Large intestine (tissue), 3 donors: ENCODE data around the gene NUP188. TPM values are rescaled to one million over a fixed set of nuclear protein-coding genes. Genes with fewer than 3 reads are reported as not detected.
"Not testable (repeated sequence)": the region's sequence is repeated elsewhere in the genome, so short reads cannot be mapped to it uniquely, and the experiment has no call there.

ENCODE experiments used
- DNase-seq, 2 donors: peaks; one replicate each; pipeline versions ENCODE4 v3.0.0 to v3.0.0-alpha.2; 2013
- H3K27ac ChIP-seq: one replicate; pipeline ENCODE4 v1.5.1; 2013; ENCODE audit warnings: low read length
- H3K27me3 ChIP-seq: 2 replicates; pipeline ENCODE4 v1.6.1; 2013; ENCODE audit warnings: low read length; ENCODE audit not compliant: control insufficient read depth, insufficient read depth
- H3K36me3 ChIP-seq: 2 replicates; pipeline ENCODE4 v1.6.1; 2013; ENCODE audit warnings: low read length; ENCODE audit not compliant: control insufficient read depth, insufficient read depth
- H3K4me1 ChIP-seq: one replicate; pipeline ENCODE4 v1.6.1; 2013; ENCODE audit warnings: low read length; ENCODE audit not compliant: control insufficient read depth, insufficient read depth
- H3K4me3 ChIP-seq: one replicate; pipeline ENCODE4 v1.5.1; 2013; ENCODE audit warnings: low read length
- H3K9me3 ChIP-seq: one replicate; pipeline ENCODE4 v1.6.1; 2013; ENCODE audit warnings: mild to moderate bottlenecking, low read depth, low read length, moderate library complexity; ENCODE audit not compliant: control insufficient read depth
- WGBS: methylation state at CpG from one replicate; pipeline ENCODE4 v1.1.5; 2013; ENCODE audit warnings: low lambda C conversion rate; ENCODE audit not compliant: insufficient coverage; 5-methylcytosine and 5-hydroxymethylcytosine counted together
- polyA plus RNA-seq: library from polyadenylated mRNA; unstranded; fragments of 120-200 nt; gene quantifications from one replicate; pipeline ENCODE4 v1.2.1, GENCODE V29; 2013

NUP188 gene
- polyA plus RNA-seq, 1 donor = 35.3 TPM

DNA sequence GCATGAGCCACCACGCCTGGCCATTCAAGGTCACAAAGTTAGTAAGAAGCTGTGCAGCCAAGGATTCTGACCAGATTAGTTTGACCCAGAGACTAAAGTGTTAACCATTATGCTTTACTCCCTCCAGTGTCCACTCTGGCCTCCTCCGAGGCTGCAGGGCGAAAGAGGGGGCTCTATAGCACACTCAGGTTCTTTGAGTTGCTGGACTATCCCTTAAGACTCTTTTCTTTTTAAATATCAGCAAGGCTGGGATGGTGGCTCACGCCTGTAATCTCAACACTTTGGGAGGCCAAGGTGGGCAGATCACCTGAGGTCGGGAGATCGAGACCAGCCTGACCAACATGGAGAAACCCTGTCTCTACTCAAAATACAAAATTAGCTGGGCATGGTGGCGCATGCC is 2.5 kb upstream of the NUP188 start:
- peaks cover 14% of the 10 kb centered on the region for H3K36me3 ChIP-seq
- WGBS = no CpG with 5 or more reads among the region's 7 CpGs
- H3K4me1 ChIP-seq = peaks cover 17% of the 10 kb centered on the region
- DNase-seq, H3K27ac ChIP-seq, H3K4me3 ChIP-seq, H3K27me3 ChIP-seq, H3K9me3 ChIP-seq: not testable (repeated sequence)

DNA sequence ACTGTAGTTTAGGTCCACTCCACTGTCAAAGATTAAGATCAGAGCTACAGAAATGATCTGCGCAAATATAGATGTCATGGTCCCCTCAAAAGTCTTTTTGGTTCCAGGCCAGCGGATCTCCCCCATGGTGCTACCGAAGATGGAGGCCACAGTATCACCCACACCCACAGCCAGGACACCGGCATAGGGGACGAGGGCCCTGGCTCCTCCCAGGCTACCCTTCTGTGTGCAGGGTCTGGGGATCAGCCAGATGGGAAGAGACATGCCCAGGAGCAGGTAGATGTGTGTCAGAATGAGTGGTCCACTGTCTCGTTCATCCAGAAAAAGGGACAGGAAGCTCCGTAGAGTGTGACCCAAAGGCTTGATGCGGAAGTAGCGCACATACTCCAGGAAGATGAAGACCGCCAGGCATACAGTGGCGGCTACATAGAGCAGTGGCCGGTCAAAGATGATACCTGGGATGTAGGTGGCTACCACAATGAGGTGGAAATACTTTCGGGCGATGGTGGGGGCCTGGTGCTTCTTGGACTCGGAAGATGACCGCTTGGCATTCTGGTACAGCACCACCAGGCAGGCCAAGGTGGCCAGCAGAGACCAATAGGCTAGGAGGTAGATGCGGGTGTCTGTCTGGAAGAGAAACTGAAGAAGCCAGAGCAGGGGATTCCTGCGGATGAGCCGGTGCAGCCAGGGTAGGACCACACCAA is 1.5 kb upstream of the NUP188 start:
- H3K4me3 ChIP-seq = no peak overlapping the region
- no peak for DNase-seq
- H3K27me3 ChIP-seq = no peaks in the 10 kb centered on the region
- H3K4me1 ChIP-seq = peaks cover 17% of the 10 kb centered on the region
- no peaks in the 10 kb centered on the region for H3K9me3 ChIP-seq
- H3K27ac ChIP-seq = no peak overlapping the region
- WGBS = no CpG with 5 or more reads among the region's 19 CpGs
- H3K36me3 ChIP-seq = peaks cover 22% of the 10 kb centered on the region

DNA sequence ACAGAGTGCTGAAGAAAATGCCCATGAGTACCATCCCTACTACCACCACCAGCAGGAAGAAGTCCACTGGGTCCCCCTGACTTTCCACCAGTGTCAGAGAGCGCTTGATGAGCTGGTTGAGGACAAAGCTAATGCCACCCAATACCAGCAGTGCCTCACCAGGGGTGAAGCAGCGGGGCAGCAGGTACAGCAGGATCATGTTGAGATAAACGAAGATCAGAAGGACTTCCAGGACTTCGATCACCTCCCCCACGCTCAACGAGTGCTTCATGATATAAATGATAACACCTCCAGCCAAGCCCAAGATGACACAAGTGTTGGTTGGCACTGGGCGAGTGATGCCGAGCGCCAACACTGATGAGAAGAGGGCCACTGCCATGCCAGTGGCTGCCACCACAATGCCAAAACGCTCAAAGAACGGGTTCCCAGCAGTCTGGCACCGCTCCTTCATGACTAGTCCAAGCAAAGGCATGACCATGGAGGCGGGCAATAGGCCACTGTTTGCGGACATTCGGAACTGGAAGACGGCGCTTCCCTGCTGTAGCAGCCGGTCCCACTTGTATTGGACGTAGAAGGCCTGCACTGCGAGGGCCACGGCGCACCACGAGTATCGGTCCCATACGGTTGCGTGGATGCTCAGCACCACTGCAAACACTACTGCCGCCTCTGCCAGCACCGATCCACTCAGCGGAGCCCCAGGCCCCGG is 775 bp upstream of the NUP188 start:
- Histone ChIP-seq H3K36me3 (peaks cover 22% of the 10 kb centered on the region), H3K4me1 (peaks cover 17% of the 10 kb centered on the region), H3K27ac (peak overlapping the region; percentile 89), H3K9me3 (no peaks in the 10 kb centered on the region), H3K27me3 (no peaks in the 10 kb centered on the region), H3K4me3 (peak overlapping the region; percentile 68)
- DNase-seq = no peak
- 33% methylated on average over 1 of the region's 30 CpGs for WGBS

DNA sequence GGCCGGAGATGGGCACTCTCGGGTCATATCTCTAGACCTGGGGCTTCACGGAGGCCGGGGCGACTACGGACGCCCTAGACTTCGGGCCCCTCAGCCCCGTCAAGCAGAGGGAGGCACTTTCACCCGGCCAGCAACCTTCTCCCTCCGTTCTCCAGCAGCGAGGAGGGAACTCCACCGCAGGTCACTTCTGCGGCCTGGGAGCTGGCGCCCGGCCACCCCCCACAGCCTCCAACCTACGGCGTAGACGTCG is 297 bp upstream of the NUP188 start:
- Histone ChIP-seq H3K4me3 (peak overlapping the region; percentile 68), H3K4me1 (peaks cover 17% of the 10 kb centered on the region), H3K9me3 (no peaks in the 10 kb centered on the region), H3K27me3 (no peaks in the 10 kb centered on the region), H3K27ac (peak overlapping the region; percentile 89), H3K36me3 (peaks cover 25% of the 10 kb centered on the region)
- DNase-seq = no peak
- no CpG with 5 or more reads among the region's 20 CpGs for WGBS

DNA sequence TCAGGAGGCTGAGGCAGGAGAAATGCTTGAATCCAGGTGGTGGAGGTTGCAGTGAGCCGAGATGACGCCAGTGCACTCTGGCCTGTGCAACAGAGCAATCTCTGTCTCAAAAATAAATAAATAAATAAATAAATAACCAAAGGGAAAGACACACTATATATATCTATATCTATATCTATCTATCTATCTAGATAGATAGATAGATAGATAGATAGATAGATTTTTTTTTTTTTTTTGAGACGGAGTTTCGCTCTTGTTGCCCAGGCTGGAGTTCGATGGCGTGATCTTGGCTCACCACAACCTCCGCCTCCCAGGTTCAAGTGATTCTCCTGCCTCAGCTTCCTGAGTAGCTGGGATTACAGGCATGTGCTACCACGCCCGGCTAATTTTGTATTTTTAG is 13.9 kb downstream of the NUP188 start:
- WGBS = 100% methylated on average over 3 of the region's 9 CpGs
- not testable (repeated sequence) for H3K4me1 ChIP-seq, H3K27ac ChIP-seq, H3K9me3 ChIP-seq, H3K4me3 ChIP-seq, DNase-seq, H3K27me3 ChIP-seq
- peaks cover 38% of the 10 kb centered on the region for H3K36me3 ChIP-seq

DNA sequence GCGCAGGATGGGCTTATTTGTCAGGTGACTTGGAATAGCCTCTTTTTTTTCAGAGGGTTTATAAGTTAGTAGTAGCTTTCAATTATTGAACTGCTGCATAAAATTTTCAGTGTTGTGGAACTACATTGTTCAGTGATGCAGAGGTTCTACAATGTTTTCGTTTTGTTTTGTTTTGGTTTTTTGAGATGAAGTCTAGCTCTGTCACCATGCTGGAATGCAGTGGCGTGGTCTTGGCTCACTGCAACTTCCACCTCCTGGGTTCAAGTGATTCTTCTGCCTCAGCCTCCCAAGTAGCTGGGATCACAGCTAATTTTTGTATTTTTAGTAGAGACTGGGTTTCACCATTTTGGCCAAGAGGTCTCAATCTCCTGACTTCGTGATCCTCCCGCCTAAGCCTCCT is 22.0 kb downstream of the NUP188 start:
- 100% methylated on average over 1 of the region's 5 CpGs for WGBS
- H3K4me1 ChIP-seq = no peaks in the 10 kb centered on the region
- no peaks in the 10 kb centered on the region for H3K27me3 ChIP-seq
- H3K27ac ChIP-seq = no peak overlapping the region
- H3K4me3 ChIP-seq = no peak overlapping the region
- peaks cover 56% of the 10 kb centered on the region for H3K36me3 ChIP-seq
- no peak for DNase-seq
- no peaks in the 10 kb centered on the region for H3K9me3 ChIP-seq

DNA sequence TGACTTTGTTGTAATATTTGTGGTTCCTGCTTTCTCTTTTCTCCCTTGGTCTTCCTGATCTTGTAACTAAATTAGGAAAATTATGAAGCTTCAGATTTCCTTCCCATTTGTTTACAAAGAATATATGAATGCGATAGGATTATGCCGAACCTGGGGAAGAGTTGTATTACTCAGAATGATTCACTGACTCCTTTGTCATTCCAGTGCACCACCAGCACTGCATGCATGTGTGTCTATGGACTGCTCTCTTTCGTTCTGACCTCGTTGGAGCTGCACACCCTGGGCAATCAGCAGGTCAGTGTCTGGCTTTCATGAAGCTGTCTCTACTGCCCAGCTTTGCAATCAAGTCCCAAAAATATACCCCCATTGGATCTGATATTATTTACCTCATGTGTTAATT is 25.5 kb downstream of the NUP188 start:
- Histone ChIP-seq H3K27me3 (no peaks in the 10 kb centered on the region), H3K4me1 (no peaks in the 10 kb centered on the region), H3K36me3 (peaks cover 73% of the 10 kb centered on the region), H3K27ac (no peak overlapping the region), H3K9me3 (no peaks in the 10 kb centered on the region), H3K4me3 (no peak overlapping the region)
- WGBS = no CpG with 5 or more reads among the region's 4 CpGs
- DNase-seq = no peak

DNA sequence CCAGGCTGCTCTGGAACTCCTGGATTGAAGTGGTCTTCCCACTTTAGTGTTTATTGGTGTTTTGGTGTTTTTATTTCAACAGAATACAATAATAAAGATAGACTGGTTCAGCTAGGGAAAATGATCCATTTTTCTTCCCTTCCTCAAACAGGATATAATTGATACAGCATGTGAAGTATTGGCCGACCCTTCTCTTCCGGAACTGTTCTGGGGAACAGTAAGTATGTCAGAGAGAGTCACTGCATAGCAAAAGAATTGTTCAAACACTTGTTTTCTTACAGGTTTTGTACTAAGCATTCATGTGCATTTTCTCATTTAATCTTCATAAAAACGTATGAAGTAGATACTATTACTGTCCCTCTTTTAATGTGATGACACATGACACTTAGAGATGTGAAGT is 31.6 kb downstream of the NUP188 start:
- H3K9me3 ChIP-seq = no peaks in the 10 kb centered on the region
- H3K4me3 ChIP-seq = no peak overlapping the region
- 67% methylated on average over 1 of the region's 3 CpGs for WGBS
- peaks cover 78% of the 10 kb centered on the region for H3K36me3 ChIP-seq
- H3K27ac ChIP-seq = no peak overlapping the region
- no peaks in the 10 kb centered on the region for H3K4me1 ChIP-seq
- no peak for DNase-seq
- no peaks in the 10 kb centered on the region for H3K27me3 ChIP-seq

DNA sequence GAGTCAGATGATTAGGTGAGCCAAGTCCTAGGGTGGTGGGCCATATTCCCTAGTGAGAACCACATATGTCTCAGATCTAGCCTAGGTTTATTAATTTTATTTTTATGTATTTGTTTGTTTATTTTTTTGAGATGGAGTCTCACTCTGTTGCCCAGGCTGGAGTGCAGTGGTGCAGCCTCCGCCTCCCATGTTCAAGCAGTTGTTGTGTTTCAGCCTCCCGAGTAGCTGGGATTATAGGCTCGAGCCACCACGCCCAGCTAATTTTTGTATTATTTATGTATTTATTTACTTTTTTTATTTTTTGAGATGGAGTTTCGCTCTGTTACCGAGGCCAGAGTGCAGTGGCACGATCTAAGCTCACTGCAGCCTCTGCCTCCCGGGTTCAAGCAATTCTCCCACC is 36.0 kb downstream of the NUP188 start:
- Histone ChIP-seq H3K36me3 (peaks cover 80% of the 10 kb centered on the region), H3K4me1 (no peaks in the 10 kb centered on the region), H3K27ac (no peak overlapping the region), H3K27me3 (no peaks in the 10 kb centered on the region), H3K9me3 (no peaks in the 10 kb centered on the region), H3K4me3 (no peak overlapping the region)
- no peak for DNase-seq
- 100% methylated on average over 3 of the region's 8 CpGs for WGBS

DNA sequence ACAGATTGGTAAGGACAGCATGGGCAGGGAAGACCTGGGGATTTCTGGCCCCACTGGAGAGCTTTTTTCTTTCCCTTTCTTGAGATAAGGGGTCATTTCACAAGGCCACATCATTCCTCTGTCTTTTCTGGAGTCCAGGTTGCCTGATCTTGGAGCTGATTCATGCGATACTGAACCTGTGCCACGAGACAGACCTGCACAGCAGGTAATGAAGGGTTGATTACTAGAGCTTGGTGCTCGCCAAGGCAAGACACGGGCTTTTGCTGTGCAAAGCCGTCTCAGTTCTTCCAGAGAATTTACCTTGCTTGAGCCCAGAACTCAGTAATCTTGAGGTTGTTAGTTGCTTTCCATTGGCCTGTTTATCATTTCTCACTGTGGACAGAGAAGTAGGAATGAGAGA is 39.2 kb downstream of the NUP188 start:
- peaks cover 77% of the 10 kb centered on the region for H3K36me3 ChIP-seq
- no peaks in the 10 kb centered on the region for H3K27me3 ChIP-seq
- H3K9me3 ChIP-seq = no peaks in the 10 kb centered on the region
- no peaks in the 10 kb centered on the region for H3K4me1 ChIP-seq
- H3K4me3 ChIP-seq = no peak overlapping the region
- no peak for DNase-seq
- H3K27ac ChIP-seq = no peak overlapping the region
- no CpG with 5 or more reads among the region's 5 CpGs for WGBS

DNA sequence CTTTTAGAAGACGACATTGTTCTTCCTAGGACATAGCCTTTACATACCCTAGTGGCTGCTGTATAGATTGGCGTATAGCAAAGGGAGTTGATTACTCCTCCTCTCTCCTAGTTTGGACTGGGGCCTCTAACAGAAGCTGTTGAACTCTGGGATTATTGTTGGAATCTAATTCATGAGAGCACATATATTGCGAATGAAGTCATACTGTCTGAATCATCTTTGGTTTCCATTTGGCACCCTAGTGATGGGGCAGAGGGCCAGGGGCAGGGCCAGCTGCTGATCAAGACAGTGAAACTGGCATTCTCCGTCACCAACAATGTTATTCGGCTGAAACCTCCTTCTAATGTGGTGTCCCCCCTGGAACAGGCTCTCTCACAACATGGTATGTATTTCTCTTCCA is 40.3 kb downstream of the NUP188 start:
- 100% methylated on average over 1 of the region's 5 CpGs for WGBS

More for the DNA sequence above, 40.3 kb downstream of the NUP188 start:
- H3K4me3 ChIP-seq = no peak overlapping the region
- no peaks in the 10 kb centered on the region for H3K27me3 ChIP-seq
- H3K36me3 ChIP-seq = peaks cover 74% of the 10 kb centered on the region
- no peak for DNase-seq
- H3K27ac ChIP-seq = no peak overlapping the region
- no peaks in the 10 kb centered on the region for H3K9me3 ChIP-seq
- H3K4me1 ChIP-seq = no peaks in the 10 kb centered on the region
